Testis (tissue), 2 donors: ENCODE measurements around the gene TXLNB.

Experiments used
- POLR2A ChIP-seq: fragments of 450-650 bp; IDR thresholded peaks from one replicate; pipeline ENCODE4 v1.6.1; 2017; ENCODE audit warnings: antibody characterized with exemption, mild to moderate bottlenecking, moderate library complexity
- TF ChIP-seq, protein P1 (sequence below), 3 experiments: fragments of 450-650 bp in 2 of 3; fragments of 200-600 bp in 1 of 3; sonication (generic) in 1 of 3; IDR thresholded peaks; one replicate each; pipeline ENCODE4 v1.5.1; 2016 to 2019; ENCODE audit warnings: antibody characterized with exemption in 3 of 3, mild to moderate bottlenecking in 2 of 3, moderate library complexity in 1 of 3

DNA sequence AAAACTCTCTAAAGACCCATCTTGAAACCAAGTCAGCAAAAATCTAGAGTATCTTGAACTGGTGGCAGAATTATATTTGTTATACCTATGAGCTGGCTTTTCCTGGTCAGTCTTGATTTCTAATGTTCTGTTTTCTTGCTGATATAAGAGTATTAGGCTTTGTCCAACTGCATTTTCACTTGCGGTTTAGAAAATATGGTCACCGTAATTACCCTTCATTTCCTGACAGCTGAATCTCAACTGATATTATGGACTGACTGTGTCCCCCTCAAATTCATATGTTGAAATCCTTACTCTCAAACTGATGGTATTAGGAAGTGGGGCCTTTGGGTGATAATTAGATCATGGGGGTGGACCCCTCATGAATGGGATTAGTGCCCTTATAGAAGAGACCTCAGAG lies 72.1 kb downstream of the TXLNB start:
- TF ChIP-seq, protein P1, sequence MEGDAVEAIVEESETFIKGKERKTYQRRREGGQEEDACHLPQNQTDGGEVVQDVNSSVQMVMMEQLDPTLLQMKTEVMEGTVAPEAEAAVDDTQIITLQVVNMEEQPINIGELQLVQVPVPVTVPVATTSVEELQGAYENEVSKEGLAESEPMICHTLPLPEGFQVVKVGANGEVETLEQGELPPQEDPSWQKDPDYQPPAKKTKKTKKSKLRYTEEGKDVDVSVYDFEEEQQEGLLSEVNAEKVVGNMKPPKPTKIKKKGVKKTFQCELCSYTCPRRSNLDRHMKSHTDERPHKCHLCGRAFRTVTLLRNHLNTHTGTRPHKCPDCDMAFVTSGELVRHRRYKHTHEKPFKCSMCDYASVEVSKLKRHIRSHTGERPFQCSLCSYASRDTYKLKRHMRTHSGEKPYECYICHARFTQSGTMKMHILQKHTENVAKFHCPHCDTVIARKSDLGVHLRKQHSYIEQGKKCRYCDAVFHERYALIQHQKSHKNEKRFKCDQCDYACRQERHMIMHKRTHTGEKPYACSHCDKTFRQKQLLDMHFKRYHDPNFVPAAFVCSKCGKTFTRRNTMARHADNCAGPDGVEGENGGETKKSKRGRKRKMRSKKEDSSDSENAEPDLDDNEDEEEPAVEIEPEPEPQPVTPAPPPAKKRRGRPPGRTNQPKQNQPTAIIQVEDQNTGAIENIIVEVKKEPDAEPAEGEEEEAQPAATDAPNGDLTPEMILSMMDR (IDR thresholded peaks at IDR 0.05) = no peak
- TF ChIP-seq POLR2A = no peak
